Prostate gland (tissue), 2 donors: ENCODE data around the gene SCGB3A2. TPM values are rescaled to one million over a fixed set of nuclear protein-coding genes. Genes with fewer than 3 reads are reported as not detected.
A peak's percentile ranks its signal among the peaks of the same experiment; 100 is the strongest.

Experiments
- DNase-seq: peaks from one replicate; pipeline ENCODE4 v3.0.0-alpha.2; 2019; ENCODE audit warnings: low spot score
- H3K27ac ChIP-seq, 2 donors: fragments of 200-600 bp; sonication (generic); 2 replicates each; pipeline ENCODE4 v1.5.1; 2017 to 2019
- H3K27me3 ChIP-seq: fragments of 200-600 bp; sonication (generic); replicated peaks from 2 replicates; pipeline ENCODE4 v1.5.1; 2019; ENCODE audit not compliant: insufficient read depth
- H3K36me3 ChIP-seq, 2 donors: fragments of 200-600 bp; sonication (generic); 1 replicate in 1 of 2; 2 replicates in 1 of 2; pipeline versions ENCODE4 v1.5.1 to v1.8.1; 2017 to 2019
- H3K4me1 ChIP-seq: fragments of 200-600 bp; sonication (generic); replicated peaks from 2 replicates; pipeline ENCODE4 v1.5.1; 2019
- H3K4me3 ChIP-seq, 2 donors: fragments of 200-600 bp; sonication (generic); 2 replicates each; pipeline ENCODE4 v1.5.1; 2017 to 2019
- H3K9me3 ChIP-seq: fragments of 200-600 bp; sonication (generic); 2 replicates; pipeline ENCODE4 v1.5.1; 2017
- POLR2A ChIP-seq: fragments of 450-650 bp; IDR thresholded peaks from one replicate; pipeline ENCODE4 v1.6.1; 2016; ENCODE audit warnings: antibody characterized with exemption, mild to moderate bottlenecking
- POLR2AphosphoS5 ChIP-seq: sonication (generic); formaldehyde crosslinking; IDR thresholded peaks from one replicate; pipeline ENCODE4 v1.6.1; 2017; ENCODE audit warnings: antibody characterized with exemption
- WGBS: methylation state at CpG from one replicate; pipeline ENCODE4 v1.1.5; 2018; 5-methylcytosine and 5-hydroxymethylcytosine counted together
- intact Hi-C: fragments of 100-400 bp; cut with DNase I; formaldehyde crosslinking; loops from one replicate; pipeline ENCODE4 v1.14.2; 2022
- total RNA-seq, 2 donors: library from RNA; depleted of rRNA; stranded (reverse); fragments of >200 nt; gene quantifications; one replicate each; pipeline ENCODE4 v1.1.0, GENCODE V29; 2016
- TF ChIP-seq, protein P1 (sequence below), 4 experiments: fragments of 200-600 bp in 2 of 4; fragments of 450-650 bp in 2 of 4; sonication (generic) in 2 of 4; IDR thresholded peaks; 1 replicate in 3 of 4; 2 replicates in 1 of 4; pipeline ENCODE4 v1.5.1; 2016 to 2019; ENCODE audit warnings: antibody characterized with exemption in 4 of 4, mild to moderate bottlenecking in 2 of 4, moderate library complexity in 2 of 4

The SCGB3A2 gene
- total RNA-seq, 2 donors from 2014 or later: not detected

DNA sequence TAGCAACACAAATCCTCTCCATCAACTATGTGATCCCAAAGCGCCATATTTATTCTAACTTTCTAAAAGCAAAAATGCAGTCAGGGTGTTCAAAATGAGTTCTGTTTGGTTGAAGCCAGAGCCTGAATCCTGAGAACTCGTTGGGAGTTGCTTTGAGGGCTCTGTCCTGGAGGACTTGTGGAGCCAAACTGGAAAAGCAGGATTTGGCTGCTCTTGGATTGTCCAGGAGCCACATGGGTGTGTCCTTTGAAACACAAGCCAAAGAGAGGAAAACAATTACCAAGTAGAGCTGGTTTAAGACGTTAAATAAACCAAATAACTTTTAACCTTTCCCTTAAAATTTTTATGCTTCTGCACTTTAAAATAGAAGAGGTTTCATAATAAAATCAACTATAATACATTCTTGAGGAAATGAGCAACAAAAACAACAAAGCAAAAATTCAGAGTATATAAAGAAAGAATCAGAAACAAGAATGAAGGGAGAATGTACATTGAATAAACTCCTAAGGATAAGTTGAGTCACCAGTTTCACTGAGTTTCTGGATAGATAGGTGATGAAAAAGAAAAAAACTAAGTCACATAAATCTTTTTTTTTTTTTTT, 14.3 kb downstream of the SCGB3A2 start:
- Histone ChIP-seq H3K36me3 (no peaks in the 10 kb centered on the region), H3K9me3 (no peaks in the 10 kb centered on the region), H3K4me1 (no peaks in the 10 kb centered on the region), H3K27ac (peak overlapping the region; percentile 47 to 50), H3K27me3 (no peaks in the 10 kb centered on the region), H3K4me3 (no peak overlapping the region)
- peak; percentile 84 for DNase-seq
- intact Hi-C loops: no loop called here
- WGBS: 43% methylated on average over 3 of the region's 3 CpGs
- peak; percentile 89 for TF ChIP-seq POLR2AphosphoS5
- TF ChIP-seq, protein P1, sequence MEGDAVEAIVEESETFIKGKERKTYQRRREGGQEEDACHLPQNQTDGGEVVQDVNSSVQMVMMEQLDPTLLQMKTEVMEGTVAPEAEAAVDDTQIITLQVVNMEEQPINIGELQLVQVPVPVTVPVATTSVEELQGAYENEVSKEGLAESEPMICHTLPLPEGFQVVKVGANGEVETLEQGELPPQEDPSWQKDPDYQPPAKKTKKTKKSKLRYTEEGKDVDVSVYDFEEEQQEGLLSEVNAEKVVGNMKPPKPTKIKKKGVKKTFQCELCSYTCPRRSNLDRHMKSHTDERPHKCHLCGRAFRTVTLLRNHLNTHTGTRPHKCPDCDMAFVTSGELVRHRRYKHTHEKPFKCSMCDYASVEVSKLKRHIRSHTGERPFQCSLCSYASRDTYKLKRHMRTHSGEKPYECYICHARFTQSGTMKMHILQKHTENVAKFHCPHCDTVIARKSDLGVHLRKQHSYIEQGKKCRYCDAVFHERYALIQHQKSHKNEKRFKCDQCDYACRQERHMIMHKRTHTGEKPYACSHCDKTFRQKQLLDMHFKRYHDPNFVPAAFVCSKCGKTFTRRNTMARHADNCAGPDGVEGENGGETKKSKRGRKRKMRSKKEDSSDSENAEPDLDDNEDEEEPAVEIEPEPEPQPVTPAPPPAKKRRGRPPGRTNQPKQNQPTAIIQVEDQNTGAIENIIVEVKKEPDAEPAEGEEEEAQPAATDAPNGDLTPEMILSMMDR (IDR thresholded peaks at IDR 0.05): no peak

DNA sequence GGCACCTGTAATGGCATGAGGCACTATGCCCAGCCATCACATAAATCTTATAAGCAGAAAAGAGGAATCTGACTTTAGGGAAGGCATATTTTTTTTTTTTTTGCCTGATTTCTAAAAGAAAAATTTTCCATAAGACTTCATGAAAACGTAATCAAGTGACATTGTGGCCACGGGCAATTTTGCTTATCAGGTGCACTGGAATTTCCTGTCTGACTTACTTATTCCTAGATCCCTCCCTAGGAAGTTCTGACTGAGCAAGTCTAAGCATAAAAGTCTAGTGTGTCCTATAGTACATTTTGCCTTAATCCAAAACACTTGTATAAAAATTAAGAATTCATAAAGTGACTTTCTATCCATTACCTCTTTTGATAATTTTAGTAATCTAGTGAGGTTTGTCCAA, 15.3 kb downstream of the SCGB3A2 start:
- Histone ChIP-seq H3K36me3 (no peaks in the 10 kb centered on the region), H3K4me3 (no peak overlapping the region), H3K4me1 (no peaks in the 10 kb centered on the region), H3K27ac (no peak overlapping the region), H3K27me3 (no peaks in the 10 kb centered on the region), H3K9me3 (no peaks in the 10 kb centered on the region)
- WGBS: 44% methylated on average over 2 of the region's 2 CpGs
- intact Hi-C loops: no loop called here
- TF ChIP-seq, protein P1 (IDR thresholded peaks at IDR 0.05): no peak
- no peak for TF ChIP-seq POLR2A
- no peak for TF ChIP-seq POLR2AphosphoS5
- DNase-seq: no peak

- Histone ChIP-seq H3K27me3 (no peaks in the 10 kb centered on the region), H3K27ac (no peak overlapping the region), H3K4me3 (no peak overlapping the region), H3K9me3 (no peaks in the 10 kb centered on the region), H3K36me3 (no peaks in the 10 kb centered on the region), H3K4me1 (no peaks in the 10 kb centered on the region)
- whole genome bisulfite sequencing: 86% methylated on average over 1 of the region's 1 CpG
- intact Hi-C loops: no loop called here
- TF ChIP-seq POLR2AphosphoS5: no peak
- DNase-seq: no peak
These were observed 17.4 kb downstream of the SCGB3A2 start for GRCh38 chr5:147895864-147896263.

GRCh38 chr5:147898875-147899401, 20.4 kb downstream of the SCGB3A2 start:
- H3K4me3 ChIP-seq: no peak overlapping the region
- intact Hi-C loops: no loop called here
- 70% methylated on average over 3 of the region's 3 CpGs for WGBS
- no peaks in the 10 kb centered on the region for H3K27me3 ChIP-seq
- TF ChIP-seq POLR2AphosphoS5 (no peak), POLR2A (no peak)
- TF ChIP-seq, protein P1 (IDR thresholded peaks at IDR 0.05): no peak
- no peak overlapping the region for H3K27ac ChIP-seq
- H3K4me1 ChIP-seq: no peaks in the 10 kb centered on the region
- H3K9me3 ChIP-seq: no peaks in the 10 kb centered on the region
- H3K36me3 ChIP-seq: no peaks in the 10 kb centered on the region
- DNase-seq: no peak

- Histone ChIP-seq H3K4me3 (no peak overlapping the region), H3K36me3 (no peaks in the 10 kb centered on the region), H3K27ac (no peak overlapping the region), H3K9me3 (no peaks in the 10 kb centered on the region), H3K27me3 (no peaks in the 10 kb centered on the region), H3K4me1 (no peaks in the 10 kb centered on the region)
- TF ChIP-seq POLR2A: no peak
- no peak for TF ChIP-seq POLR2AphosphoS5
- intact Hi-C loops: no loop called here
- no peak for DNase-seq
- WGBS: 55% methylated on average over 12 of the region's 12 CpGs
These were observed 23.1 kb downstream of the SCGB3A2 start for GRCh38 chr5:147901599-147902039.

GRCh38 chr5:147902609-147903115, 24.2 kb downstream of the SCGB3A2 start:
- Histone ChIP-seq H3K27ac (no peak overlapping the region), H3K36me3 (no peaks in the 10 kb centered on the region), H3K4me1 (no peaks in the 10 kb centered on the region), H3K9me3 (no peaks in the 10 kb centered on the region), H3K27me3 (no peaks in the 10 kb centered on the region), H3K4me3 (no peak overlapping the region)
- intact Hi-C loops: no loop called here
- no peak for DNase-seq
- TF ChIP-seq, protein P1 (IDR thresholded peaks at IDR 0.05): no peak
- TF ChIP-seq POLR2AphosphoS5 (no peak), POLR2A (no peak)
